Measurements from ENCODE around the gene PCIF1.

PCIF1 gene

DNA sequence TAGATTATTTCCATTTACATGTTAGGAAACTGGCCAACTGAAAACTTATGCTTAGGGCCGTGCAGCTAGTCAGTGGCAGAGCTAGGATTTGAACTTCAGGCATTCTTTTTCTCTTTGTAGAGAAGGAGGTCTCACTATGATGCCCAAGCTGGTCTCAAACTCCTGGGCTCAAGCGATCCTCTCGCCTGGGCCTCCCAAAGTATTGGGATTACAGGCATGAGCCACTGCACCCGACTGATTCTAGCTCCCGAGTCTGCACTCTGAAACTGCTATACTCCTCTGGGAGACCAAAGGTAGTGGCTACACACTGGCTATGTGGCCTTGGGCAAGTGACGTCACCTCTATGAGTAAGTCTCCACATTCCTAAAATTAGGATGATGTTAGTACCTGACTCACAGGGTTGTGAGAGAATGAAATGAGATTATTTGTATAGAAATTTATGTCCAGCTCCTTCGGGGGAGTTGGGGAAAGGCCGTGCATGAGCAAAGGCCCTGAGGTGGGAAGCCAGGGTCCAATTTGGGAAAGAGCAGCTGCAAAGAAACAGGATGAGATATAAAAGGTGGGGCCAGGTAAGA is 28.9 kb upstream of the PCIF1 start:
- H3K4me3 ChIP-seq (replicated peaks; ENCODE audit: low read depth, low read length), result no peak overlapping the region
- no peak for DNase-seq (ENCODE audit: extremely low read depth, low read depth)
- TF ChIP-seq, protein P1, sequence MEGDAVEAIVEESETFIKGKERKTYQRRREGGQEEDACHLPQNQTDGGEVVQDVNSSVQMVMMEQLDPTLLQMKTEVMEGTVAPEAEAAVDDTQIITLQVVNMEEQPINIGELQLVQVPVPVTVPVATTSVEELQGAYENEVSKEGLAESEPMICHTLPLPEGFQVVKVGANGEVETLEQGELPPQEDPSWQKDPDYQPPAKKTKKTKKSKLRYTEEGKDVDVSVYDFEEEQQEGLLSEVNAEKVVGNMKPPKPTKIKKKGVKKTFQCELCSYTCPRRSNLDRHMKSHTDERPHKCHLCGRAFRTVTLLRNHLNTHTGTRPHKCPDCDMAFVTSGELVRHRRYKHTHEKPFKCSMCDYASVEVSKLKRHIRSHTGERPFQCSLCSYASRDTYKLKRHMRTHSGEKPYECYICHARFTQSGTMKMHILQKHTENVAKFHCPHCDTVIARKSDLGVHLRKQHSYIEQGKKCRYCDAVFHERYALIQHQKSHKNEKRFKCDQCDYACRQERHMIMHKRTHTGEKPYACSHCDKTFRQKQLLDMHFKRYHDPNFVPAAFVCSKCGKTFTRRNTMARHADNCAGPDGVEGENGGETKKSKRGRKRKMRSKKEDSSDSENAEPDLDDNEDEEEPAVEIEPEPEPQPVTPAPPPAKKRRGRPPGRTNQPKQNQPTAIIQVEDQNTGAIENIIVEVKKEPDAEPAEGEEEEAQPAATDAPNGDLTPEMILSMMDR (IDR thresholded peaks at IDR 0.05; ENCODE audit: low read depth, low read length, missing control alignments), result no peak

- H3K4me3 ChIP-seq (replicated peaks; ENCODE audit: low read depth, low read length), result no peak overlapping the region
- no peak for DNase-seq (ENCODE audit: extremely low read depth, low read depth)
Observed at GRCh38 chr20:45907219-45907948, 27.1 kb upstream of the PCIF1 start.

GRCh38 chr20:45908084-45908483 is 26.4 kb upstream of the PCIF1 start:
- no peak for DNase-seq (ENCODE audit: extremely low read depth, low read depth)
- TF ChIP-seq, protein P1 (IDR thresholded peaks at IDR 0.05; ENCODE audit: low read depth, low read length, missing control alignments), result no peak
- no peak overlapping the region for H3K4me3 ChIP-seq (replicated peaks; ENCODE audit: low read depth, low read length)

More at GRCh38 chr20:45907219-45907948, 27.1 kb upstream of the PCIF1 start:
- TF ChIP-seq, protein P1 (IDR thresholded peaks at IDR 0.05; ENCODE audit: low read depth, low read length, missing control alignments), result no peak

- H3K4me3 ChIP-seq (replicated peaks; ENCODE audit: low read depth, low read length), result no peak overlapping the region
- TF ChIP-seq, protein P1 (IDR thresholded peaks at IDR 0.05; ENCODE audit: low read depth, low read length, missing control alignments), result no peak
- DNase-seq (ENCODE audit: extremely low read depth, low read depth), result no peak
Observed at GRCh38 chr20:45909336-45909808, 25.1 kb upstream of the PCIF1 start.

GRCh38 chr20:45909817-45910669 is 24.4 kb upstream of the PCIF1 start:
- H3K4me3 ChIP-seq (replicated peaks; ENCODE audit: low read depth, low read length), result peak overlapping the region; percentile 74
- DNase-seq (ENCODE audit: extremely low read depth, low read depth), result no peak
- TF ChIP-seq, protein P1 (IDR thresholded peaks at IDR 0.05; ENCODE audit: low read depth, low read length, missing control alignments), result no peak

- H3K4me3 ChIP-seq (replicated peaks; ENCODE audit: low read depth, low read length), result peak overlapping the region; percentile 74
- TF ChIP-seq, protein P1 (IDR thresholded peaks at IDR 0.05; ENCODE audit: low read depth, low read length, missing control alignments), result no peak
- DNase-seq (ENCODE audit: extremely low read depth, low read depth), result peak; percentile 99
Observed at GRCh38 chr20:45910670-45911485, 23.6 kb upstream of the PCIF1 start.
